ENCODE data around the gene ATXN7L1.

The ATXN7L1 gene

DNA sequence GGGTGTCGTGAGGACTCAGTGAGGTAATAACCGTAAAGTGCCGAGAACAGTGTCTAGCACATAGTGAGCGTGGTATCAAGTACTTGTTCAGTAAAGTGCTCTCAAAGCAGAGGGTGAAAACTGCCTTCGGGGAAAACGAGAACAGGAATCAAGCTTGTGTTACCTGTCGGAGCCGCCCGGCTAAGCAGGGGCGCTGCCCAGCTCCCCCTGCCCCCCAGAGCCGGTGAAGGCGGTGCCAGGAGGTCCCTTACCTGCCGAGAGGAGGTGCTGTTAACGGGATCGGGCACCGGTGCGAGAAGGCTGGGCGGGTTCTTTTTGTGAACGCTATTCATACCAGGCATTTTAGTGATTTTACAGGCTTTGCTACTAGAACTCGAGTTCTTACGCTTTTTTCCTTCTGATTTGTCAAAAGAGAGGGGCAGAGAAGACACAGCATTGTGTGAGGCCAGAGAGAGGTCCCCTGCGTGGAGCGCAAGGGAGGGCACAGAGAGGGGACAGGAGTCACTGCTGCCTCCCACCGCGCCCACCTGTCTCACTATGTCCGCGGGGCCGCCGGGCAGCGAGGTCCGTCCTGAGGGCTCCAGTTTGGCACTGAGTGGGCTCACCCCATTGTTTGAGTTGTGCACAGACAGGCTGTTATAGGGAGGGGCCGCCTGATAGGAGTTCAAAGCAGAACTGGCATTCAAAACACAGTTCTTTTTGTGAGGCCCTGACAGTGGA lies 262.6 kb downstream of the ATXN7L1 start:
- TF ChIP-seq EGR1 (IDR thresholded peaks at IDR 0.05) = no peak
- no peak for TF ChIP-seq YY1 (IDR thresholded peaks at IDR 0.05; ENCODE audit: low read depth)
- TF ChIP-seq CREB1 (IDR thresholded peaks at IDR 0.05; ENCODE audit: low read depth) = no peak
- TF ChIP-seq, protein P1, sequence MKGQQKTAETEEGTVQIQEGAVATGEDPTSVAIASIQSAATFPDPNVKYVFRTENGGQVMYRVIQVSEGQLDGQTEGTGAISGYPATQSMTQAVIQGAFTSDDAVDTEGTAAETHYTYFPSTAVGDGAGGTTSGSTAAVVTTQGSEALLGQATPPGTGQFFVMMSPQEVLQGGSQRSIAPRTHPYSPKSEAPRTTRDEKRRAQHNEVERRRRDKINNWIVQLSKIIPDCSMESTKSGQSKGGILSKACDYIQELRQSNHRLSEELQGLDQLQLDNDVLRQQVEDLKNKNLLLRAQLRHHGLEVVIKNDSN (IDR thresholded peaks at IDR 0.05) = no peak
- TF ChIP-seq EP300 (IDR thresholded peaks at IDR 0.05; ENCODE audit: borderline replicate concordance) = no peak
- no peak for TF ChIP-seq NFIC (IDR thresholded peaks at IDR 0.05)
- no peak for TF ChIP-seq TAF1 (IDR thresholded peaks at IDR 0.05; ENCODE audit: low read depth)
- TF ChIP-seq CEBPB (IDR thresholded peaks at IDR 0.05) = no peak
- TF ChIP-seq, protein P2, sequence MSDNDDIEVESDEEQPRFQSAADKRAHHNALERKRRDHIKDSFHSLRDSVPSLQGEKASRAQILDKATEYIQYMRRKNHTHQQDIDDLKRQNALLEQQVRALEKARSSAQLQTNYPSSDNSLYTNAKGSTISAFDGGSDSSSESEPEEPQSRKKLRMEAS (IDR thresholded peaks at IDR 0.05) = no peak
- TF ChIP-seq TEAD4 (IDR thresholded peaks at IDR 0.05) = no peak
- TF ChIP-seq RAD21 (IDR thresholded peaks at IDR 0.05; ENCODE audit: low read depth) = no peak
- TF ChIP-seq, protein P3, sequence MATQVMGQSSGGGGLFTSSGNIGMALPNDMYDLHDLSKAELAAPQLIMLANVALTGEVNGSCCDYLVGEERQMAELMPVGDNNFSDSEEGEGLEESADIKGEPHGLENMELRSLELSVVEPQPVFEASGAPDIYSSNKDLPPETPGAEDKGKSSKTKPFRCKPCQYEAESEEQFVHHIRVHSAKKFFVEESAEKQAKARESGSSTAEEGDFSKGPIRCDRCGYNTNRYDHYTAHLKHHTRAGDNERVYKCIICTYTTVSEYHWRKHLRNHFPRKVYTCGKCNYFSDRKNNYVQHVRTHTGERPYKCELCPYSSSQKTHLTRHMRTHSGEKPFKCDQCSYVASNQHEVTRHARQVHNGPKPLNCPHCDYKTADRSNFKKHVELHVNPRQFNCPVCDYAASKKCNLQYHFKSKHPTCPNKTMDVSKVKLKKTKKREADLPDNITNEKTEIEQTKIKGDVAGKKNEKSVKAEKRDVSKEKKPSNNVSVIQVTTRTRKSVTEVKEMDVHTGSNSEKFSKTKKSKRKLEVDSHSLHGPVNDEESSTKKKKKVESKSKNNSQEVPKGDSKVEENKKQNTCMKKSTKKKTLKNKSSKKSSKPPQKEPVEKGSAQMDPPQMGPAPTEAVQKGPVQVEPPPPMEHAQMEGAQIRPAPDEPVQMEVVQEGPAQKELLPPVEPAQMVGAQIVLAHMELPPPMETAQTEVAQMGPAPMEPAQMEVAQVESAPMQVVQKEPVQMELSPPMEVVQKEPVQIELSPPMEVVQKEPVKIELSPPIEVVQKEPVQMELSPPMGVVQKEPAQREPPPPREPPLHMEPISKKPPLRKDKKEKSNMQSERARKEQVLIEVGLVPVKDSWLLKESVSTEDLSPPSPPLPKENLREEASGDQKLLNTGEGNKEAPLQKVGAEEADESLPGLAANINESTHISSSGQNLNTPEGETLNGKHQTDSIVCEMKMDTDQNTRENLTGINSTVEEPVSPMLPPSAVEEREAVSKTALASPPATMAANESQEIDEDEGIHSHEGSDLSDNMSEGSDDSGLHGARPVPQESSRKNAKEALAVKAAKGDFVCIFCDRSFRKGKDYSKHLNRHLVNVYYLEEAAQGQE (IDR thresholded peaks at IDR 0.05; ENCODE audit: low read depth) = no peak
- TF ChIP-seq ZBTB7A (IDR thresholded peaks at IDR 0.05; ENCODE audit: low read depth) = no peak
- TF ChIP-seq TCF12 (IDR thresholded peaks at IDR 0.05; ENCODE audit: low read depth) = no peak
- TF ChIP-seq FOXM1 (IDR thresholded peaks at IDR 0.05; ENCODE audit: borderline replicate concordance, low read depth) = no peak

DNA sequence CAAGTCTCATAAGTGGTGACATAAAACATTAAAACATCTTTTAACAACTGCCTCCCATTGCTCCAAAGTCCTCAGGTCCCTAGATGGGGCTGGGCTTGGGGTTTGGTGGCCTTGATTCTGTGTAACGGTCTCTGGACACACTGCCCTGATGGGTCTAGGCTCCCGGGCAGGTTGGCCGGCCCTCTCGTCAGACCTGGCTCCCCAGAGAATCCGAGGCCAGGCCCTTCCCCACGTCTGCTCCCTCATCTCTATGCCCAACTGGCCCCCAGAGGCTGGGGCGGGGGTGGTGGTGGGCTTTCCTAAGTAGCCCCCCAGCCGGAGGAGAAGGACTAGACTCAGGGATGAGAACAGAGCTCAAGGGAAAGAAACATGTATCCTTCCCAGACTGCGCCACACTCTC lies 263.6 kb downstream of the ATXN7L1 start:
- TF ChIP-seq TCF12 (IDR thresholded peaks at IDR 0.05; ENCODE audit: low read depth) = no peak
- TF ChIP-seq EP300 (IDR thresholded peaks at IDR 0.05; ENCODE audit: borderline replicate concordance) = no peak
- no peak for TF ChIP-seq RAD21 (IDR thresholded peaks at IDR 0.05; ENCODE audit: low read depth)
- no peak for TF ChIP-seq YY1 (IDR thresholded peaks at IDR 0.05; ENCODE audit: low read depth)
- TF ChIP-seq ZBTB7A (IDR thresholded peaks at IDR 0.05; ENCODE audit: low read depth) = no peak
- TF ChIP-seq CEBPB (IDR thresholded peaks at IDR 0.05) = no peak
- TF ChIP-seq, protein P1 (IDR thresholded peaks at IDR 0.05) = no peak
- no peak for TF ChIP-seq CREB1 (IDR thresholded peaks at IDR 0.05; ENCODE audit: low read depth)
- TF ChIP-seq, protein P2 (IDR thresholded peaks at IDR 0.05) = no peak
- TF ChIP-seq NFIC (IDR thresholded peaks at IDR 0.05) = no peak
- TF ChIP-seq, protein P3 (IDR thresholded peaks at IDR 0.05; ENCODE audit: low read depth) = no peak

DNA sequence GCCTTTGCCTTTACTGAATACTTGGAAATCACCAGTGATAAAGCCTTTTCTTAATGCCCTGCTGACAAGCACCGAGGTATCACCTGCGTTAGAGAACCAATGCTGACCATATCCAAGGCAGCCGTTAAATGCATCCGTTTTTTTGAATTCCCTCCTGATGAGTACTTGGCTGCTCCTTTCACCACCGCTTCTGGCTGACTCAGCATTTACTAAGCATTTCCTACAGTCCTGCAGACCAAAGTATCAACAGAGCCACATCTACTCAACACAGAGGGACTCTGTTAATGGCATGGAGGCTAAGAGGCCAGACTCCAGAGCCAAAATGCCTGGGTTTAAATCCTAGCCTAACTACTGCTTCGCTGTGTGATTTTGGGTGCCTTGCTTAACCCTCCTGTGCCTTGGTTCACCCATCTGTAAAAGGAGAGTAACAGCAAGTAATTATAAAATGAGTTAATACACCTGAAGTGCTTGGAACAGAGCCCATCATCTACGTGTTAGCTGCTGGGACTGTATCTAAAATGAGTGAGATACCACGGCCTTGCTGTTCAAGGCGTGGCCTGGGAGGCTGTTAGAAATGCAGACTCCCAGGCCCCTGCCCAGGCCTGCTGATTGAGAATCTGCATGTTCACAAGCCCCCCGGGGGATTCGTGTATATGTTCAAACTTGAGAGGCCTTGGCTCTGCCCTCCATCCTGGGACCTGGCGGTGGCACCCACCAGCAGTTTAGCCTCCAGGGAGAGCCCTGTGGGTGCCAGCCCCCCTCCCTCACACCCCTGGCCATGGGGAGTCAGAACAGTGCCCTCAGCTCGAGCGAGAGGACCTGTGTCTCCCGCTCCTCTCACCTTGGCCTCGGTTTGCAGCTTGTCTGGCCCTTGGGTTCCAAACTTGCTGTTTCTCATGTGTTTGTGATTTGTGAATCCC lies 264.3 kb downstream of the ATXN7L1 start:
- TF ChIP-seq ZBTB7A (IDR thresholded peaks at IDR 0.05; ENCODE audit: low read depth) (no peak), TEAD4 (IDR thresholded peaks at IDR 0.05) (no peak), YY1 (IDR thresholded peaks at IDR 0.05; ENCODE audit: low read depth) (no peak), EGR1 (IDR thresholded peaks at IDR 0.05) (no peak), CREB1 (IDR thresholded peaks at IDR 0.05; ENCODE audit: low read depth) (no peak), FOXM1 (IDR thresholded peaks at IDR 0.05; ENCODE audit: borderline replicate concordance, low read depth) (no peak), CEBPB (IDR thresholded peaks at IDR 0.05) (no peak), EP300 (IDR thresholded peaks at IDR 0.05; ENCODE audit: borderline replicate concordance) (no peak), TAF1 (IDR thresholded peaks at IDR 0.05; ENCODE audit: low read depth) (no peak), RAD21 (IDR thresholded peaks at IDR 0.05; ENCODE audit: low read depth) (no peak)
- TF ChIP-seq, protein P1 (IDR thresholded peaks at IDR 0.05) = no peak
- TF ChIP-seq, protein P2 (IDR thresholded peaks at IDR 0.05) = no peak
- TF ChIP-seq, protein P3 (IDR thresholded peaks at IDR 0.05; ENCODE audit: low read depth) = no peak

Data from Ishikawa (cell line).